Colon (tissue), 2 donors: ENCODE data around the gene VSTM5.
"Not testable (repeated sequence)": the region's sequence is repeated elsewhere in the genome, so short reads cannot be mapped to it uniquely, and the experiment has no call there.

Experiments used
- FAIRE-seq: peaks from 2 replicates; lab custom pipeline; 2012; peaks lifted over from hg19 to GRCh38; lab: Jason Lieb, UNC
- donor health status: control.
- donor health status: control.

Gene VSTM5, protein sequence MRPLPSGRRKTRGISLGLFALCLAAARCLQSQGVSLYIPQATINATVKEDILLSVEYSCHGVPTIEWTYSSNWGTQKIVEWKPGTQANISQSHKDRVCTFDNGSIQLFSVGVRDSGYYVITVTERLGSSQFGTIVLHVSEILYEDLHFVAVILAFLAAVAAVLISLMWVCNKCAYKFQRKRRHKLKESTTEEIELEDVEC

GRCh38 chr11:93850594-93851018 is at the start of gene VSTM5:
VSTM5 (minus strand) TSS chr11:93850618; CDS start chr11:93850502, 116 bp downstream.
- no peak for FAIRE-seq

DNA sequence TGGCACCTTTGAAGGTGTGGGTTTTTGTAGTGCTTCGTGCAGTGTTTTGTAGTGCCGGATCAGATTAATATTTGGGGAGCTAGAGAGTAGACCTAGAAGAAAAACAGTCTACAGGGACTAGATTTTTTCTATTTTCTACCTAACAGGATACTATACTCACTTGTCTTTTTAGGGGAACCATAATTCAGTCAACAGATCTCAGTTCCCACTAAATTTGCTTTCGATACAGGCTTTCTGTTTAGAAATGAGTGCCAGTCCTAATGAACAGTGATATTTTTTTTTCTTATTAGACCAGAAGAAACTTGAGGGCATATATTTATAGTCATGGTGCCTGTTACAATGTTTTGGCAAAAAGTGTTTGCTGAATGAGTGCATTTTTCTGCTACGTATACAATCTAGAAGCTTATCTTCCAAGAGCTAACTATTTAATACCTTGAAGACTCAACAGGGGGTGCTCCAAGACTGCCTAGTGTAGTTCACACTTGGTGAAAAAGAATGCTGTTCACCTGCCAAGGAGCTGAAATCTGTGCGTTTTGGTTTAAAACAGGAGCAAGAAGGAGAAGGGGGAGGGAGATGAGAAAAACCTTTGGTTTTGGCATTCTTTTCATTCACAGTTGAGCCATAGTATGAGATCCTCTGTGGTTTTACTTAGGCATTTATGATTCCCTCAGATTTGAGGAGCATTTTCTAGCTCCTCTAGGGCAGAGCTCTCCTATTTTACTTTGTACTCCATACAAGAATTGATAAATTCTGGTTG is 44.9 kb upstream of the VSTM5 start:
- FAIRE-seq: no peak

DNA sequence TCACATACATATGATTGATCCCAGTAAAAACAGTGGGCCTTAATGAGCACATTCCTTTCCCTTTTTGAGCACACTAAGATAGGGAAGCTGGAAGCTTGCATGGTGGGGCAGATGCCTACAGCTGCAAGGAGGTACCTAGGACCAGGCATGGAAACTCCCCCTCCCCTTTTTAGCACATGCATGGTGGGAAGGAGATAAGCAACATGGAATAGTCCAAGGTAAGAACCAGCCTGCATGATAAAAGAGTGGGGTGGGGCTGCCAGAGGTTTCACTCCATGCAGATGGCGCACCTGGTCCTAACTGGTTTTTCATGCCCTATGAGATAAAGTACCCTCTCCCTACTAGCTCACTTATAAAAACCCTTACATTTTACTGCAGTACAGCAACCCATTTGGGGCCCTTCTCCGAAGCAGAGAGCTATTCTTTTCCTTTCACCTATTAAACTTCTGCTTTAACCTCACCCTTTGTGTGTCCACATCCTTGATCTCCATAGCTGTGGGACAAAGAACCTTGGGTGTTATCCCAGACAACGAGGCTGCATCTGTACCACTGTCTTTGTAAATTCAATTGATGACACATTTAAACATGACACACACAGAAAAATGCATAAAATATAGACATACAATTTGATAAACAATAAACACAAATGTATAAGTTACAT is 40.1 kb upstream of the VSTM5 start:
- no peak for FAIRE-seq

GRCh38 chr11:93887111-93887510 is 36.7 kb upstream of the VSTM5 start:
- FAIRE-seq: no peak

DNA sequence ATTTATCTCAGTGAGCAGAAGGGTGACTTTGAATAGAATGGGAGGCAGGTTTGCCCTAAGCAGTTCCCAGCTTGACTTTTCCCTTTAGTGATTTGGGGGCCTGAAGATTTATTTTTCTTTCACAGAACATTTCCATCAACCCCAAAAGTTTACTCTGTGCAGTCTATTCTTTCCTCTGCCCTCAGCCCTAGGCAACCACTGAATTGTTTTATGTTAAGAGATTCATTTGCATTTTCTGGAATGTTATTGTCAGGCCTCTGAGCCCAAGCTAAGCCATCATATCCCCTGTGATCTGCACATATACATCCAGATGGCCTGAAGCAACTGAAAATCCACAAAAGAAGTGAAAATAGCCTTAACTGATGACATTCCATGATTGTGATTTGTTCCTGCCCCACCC is 28.7 kb upstream of the VSTM5 start:
- not testable (repeated sequence) for FAIRE-seq

- no peak for FAIRE-seq
Measured at GRCh38 chr11:93875637-93876036, 25.2 kb upstream of the VSTM5 start.

DNA sequence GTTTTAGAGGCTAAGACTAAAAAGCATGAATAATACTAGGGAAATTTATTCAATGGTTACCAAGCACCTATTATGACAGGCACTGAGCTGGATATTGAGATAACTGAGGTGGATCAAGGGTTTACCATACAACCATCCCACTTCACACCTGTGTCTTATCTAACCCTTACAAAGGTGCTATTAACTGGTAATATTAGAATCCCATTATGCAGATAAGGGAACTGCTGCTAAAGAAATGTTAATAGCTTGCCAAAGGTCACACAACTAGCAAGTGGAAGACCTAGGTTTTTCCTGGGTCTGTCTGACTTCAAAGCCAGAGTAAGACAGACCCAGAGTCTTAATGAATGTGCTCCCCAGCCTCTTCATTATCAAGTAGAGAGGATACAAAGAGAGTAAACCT is 21.1 kb upstream of the VSTM5 start:
- FAIRE-seq: no peak

DNA sequence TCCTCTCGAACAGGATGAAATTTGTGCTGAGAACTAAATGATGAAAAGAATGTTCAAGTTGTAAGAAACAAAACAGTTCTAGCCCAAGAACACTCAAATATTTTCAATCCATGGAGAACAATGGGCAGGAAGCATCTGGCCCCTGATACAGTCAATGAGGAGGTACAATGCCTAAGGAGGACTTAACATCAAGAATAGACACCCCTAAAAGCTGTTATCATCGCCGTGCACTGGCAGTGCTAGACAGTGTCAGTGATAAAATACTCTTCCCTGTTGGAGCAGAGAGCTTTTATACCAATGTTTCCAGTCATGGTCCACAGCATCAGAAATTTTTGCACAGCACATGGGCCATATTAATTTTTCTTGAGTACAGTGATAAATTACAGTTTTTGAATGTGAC is 20.2 kb upstream of the VSTM5 start:
- FAIRE-seq: no peak

- no peak for FAIRE-seq
Measured at GRCh38 chr11:93869830-93870229, 19.4 kb upstream of the VSTM5 start.

- FAIRE-seq: not testable (repeated sequence)
Measured at GRCh38 chr11:93868404-93868803, 18.0 kb upstream of the VSTM5 start.

DNA sequence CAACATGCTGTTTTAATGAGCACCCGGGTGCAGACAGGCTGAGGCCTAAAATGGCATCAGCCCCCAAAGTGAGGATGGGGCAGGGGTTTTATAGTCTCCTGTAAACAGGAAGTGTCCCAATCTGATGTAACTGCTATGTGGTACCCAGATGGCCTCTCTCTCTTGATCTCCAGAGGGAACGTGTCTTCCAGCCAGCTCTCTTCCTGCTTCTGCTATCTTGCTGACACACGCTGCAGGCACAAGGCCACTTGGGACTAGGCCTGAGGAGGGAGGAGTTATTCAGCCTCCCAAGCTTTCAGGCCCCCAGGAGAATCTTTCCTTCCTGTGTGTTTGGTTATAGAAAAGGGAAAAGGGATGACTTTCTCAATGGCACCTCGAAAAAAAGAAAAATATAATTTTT is 11.4 kb upstream of the VSTM5 start:
- FAIRE-seq: no peak

GRCh38 chr11:93858121-93858775 is 7.8 kb upstream of the VSTM5 start:
- FAIRE-seq: no peak

DNA sequence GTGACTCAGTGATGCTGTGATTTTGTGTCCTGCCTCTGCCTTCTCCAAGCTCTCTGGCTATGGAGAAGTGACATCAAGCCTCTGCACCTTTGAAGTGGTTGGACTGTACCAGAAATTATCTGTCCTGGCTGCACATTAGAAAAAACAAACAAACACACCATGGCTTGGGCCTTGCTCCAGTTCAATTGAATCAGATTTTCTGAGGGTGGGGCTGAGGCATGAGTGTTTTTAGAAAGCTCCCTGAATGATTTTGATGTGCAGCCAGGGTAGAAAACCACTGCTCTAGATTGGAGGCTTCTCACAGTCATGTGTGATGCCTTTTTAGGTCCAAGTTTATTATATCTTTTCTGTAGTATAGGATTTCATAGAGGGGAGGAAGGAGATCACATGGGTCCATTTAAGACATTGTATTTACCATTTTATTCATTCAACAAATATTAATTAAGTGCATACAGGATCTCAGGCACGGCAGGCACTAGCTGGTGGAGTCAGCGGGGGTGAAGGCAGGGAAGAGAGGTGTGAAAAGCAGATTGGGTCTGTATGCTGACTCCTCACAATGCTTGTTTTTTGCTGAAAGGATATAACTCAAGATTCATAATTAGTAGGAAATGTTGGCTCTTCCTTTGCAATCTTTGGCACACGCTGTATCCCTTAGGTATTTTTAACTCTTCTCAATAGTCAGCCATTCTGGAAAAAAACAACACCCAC is 7.1 kb upstream of the VSTM5 start:
- FAIRE-seq: no peak

DNA sequence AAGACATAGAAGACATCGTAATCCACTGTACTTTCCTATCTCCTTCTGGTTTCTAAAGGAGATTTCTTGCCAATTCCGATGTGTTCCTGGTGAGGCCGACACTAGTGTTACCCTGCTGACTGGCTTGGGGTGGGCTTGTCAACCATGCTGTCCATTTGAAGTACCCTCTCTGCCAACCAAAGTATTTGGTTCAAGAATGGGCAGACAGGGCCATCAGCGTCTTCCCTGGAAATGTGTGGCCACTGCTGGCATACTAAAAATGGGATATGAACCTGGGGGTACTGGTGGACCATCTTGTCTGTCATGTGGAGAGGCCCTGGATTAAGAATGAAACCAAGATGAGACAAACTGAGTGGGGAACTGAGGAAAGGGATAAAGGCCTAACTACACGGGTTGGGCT is 1.8 kb upstream of the VSTM5 start:
- no peak for FAIRE-seq

- FAIRE-seq: no peak
Measured at GRCh38 chr11:93849751-93850593, 446 bp downstream of the VSTM5 start.

DNA sequence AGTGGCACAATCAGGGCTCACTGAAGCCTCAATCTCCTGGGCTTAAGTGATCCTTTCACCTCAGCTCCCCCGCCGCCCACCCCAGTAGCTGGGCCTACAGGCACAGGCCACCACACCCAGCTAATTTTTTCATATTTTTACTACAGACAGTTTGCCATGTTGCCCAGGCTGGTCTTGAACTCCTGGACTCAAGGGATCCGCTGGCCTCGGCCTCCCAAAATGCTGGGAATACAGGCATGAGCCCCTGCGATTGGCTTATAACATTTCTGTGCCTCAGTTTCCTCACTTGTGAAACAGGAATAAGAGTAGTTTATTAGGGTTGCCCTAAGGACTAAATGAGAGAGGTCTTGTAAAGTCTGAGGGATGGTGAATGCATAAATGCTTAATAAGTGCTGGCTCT is 1.2 kb downstream of the VSTM5 start:
- FAIRE-seq: no peak

GRCh38 chr11:93846411-93846810 is 4.0 kb downstream of the VSTM5 start:
- FAIRE-seq: no peak

GRCh38 chr11:93845181-93846092 is 5.0 kb downstream of the VSTM5 start:
- FAIRE-seq: no peak

GRCh38 chr11:93844568-93844967 is 5.8 kb downstream of the VSTM5 start:
- no peak for FAIRE-seq

GRCh38 chr11:93843906-93844305 is 6.5 kb downstream of the VSTM5 start:
- FAIRE-seq: no peak
